ENCODE measurements around the gene MGAT3. TPM values are rescaled to one million over a fixed set of nuclear protein-coding genes. Genes with fewer than 3 reads are reported as not detected.

MGAT3 gene
- total and polyA plus RNA-seq, 10 donors, result 1.3 to 14.4 (median 9.1) TPM

DNA sequence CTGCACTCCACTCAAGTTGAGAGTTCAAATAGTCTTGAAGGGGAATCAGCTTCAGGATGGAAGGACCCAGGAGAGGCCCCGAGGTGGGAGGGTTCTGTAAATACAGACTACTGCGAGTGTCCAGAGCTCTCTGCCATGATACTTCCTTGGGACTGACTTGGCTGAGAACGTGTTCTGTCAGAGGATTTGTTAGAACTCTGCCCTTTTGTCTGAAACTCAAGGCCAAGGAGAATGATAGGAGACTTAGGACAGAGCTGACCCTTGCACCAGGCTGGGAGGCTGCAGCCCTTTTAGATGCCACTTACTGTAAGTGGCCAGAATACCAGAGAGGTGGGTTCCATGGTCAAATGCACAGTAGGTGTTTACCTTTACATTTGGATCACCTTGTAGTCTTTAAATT lies 60.7 kb downstream of the MGAT3 start:
- intact Hi-C loops (cut with DNase I; ENCODE audit: low total_unique reads), result loop anchor here (10.0 kb wide), 1 partner anchor 343 kb away; no protein-coding TSS in a partner anchor
- H3K9me3 ChIP-seq, result peaks cover 0 to 10% (median 0%) of the 10 kb centered on the region in 8 donors
- WGBS, 5 donors, result 72 to 92% (median 87%) methylated on average over 3 of the region's 3 CpGs
- TF ChIP-seq, protein P1, sequence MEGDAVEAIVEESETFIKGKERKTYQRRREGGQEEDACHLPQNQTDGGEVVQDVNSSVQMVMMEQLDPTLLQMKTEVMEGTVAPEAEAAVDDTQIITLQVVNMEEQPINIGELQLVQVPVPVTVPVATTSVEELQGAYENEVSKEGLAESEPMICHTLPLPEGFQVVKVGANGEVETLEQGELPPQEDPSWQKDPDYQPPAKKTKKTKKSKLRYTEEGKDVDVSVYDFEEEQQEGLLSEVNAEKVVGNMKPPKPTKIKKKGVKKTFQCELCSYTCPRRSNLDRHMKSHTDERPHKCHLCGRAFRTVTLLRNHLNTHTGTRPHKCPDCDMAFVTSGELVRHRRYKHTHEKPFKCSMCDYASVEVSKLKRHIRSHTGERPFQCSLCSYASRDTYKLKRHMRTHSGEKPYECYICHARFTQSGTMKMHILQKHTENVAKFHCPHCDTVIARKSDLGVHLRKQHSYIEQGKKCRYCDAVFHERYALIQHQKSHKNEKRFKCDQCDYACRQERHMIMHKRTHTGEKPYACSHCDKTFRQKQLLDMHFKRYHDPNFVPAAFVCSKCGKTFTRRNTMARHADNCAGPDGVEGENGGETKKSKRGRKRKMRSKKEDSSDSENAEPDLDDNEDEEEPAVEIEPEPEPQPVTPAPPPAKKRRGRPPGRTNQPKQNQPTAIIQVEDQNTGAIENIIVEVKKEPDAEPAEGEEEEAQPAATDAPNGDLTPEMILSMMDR (IDR thresholded peaks at IDR 0.05 in 8 of 11, conservative IDR thresholded peaks at IDR 0.05 in 3 of 11), result no peak
- TF ChIP-seq POLR2A (IDR thresholded peaks at IDR 0.05) (no peak), POLR2AphosphoS5 (IDR thresholded peaks at IDR 0.05) (no peak)
- H3K4me1 ChIP-seq, result peaks cover 20 to 67% (median 44%) of the 10 kb centered on the region in 6 donors
- H3K27ac ChIP-seq, result no peak overlapping the region
- peaks cover 0 to 68% (median 54%) of the 10 kb centered on the region in 6 donors for H3K36me3 ChIP-seq
- DNase-seq, result no peak
- H3K4me3 ChIP-seq, result no peak overlapping the region
- no peaks in the 10 kb centered on the region for H3K27me3 ChIP-seq (replicated peaks in 1 of 7)

DNA sequence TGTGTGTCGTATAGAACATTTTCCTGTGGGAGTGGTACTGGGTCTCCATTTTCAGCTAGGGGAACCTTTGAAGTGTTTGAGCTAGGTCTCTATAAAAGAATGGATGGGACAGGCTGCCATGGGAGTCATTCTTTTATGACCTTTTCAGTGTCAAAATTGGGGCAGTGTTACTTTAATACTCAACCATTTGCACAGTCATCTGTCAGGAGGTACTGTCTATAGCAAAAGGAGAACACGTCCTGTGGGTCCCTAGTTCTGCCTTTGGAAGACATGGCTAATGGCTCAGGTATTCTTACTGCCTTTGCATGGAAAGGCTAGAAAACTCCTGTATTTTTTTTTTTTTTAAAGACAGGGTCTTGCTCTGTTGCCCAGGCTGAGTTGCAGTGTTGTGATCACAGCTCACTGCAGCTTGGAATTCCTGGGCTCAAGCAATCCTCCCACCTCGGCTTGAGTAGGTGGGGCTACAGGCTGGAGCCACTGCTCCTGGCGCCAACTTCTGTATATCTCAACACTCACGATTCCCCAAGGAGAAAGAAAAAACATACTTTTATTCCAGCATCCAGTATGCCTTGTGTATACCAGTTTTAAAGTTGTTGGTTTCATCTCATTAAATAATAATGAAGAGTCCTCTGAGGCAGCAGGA lies 61.5 kb downstream of the MGAT3 start:
- H3K4me1 ChIP-seq, result peaks cover 28 to 74% (median 52%) of the 10 kb centered on the region in 6 donors
- H3K36me3 ChIP-seq, result peaks cover 0 to 68% (median 54%) of the 10 kb centered on the region in 6 donors
- 64 to 84% (median 68%) methylated on average over 5 of the region's 5 CpGs for WGBS, 5 donors
- DNase-seq, result no peak
- peak overlapping the region in 2 of 8 donors; percentile 99 for H3K27ac ChIP-seq
- H3K4me3 ChIP-seq, result no peak overlapping the region
- intact Hi-C loops (cut with DNase I; ENCODE audit: low total_unique reads), result loop anchor here (10.0 kb wide), 1 partner anchor 343 kb away; no protein-coding TSS in a partner anchor
- peaks cover 0 to 10% (median 0%) of the 10 kb centered on the region in 8 donors for H3K9me3 ChIP-seq
- H3K27me3 ChIP-seq (replicated peaks in 1 of 7), result no peaks in the 10 kb centered on the region
- no peak for TF ChIP-seq POLR2AphosphoS5 (IDR thresholded peaks at IDR 0.05)
- TF ChIP-seq POLR2A (IDR thresholded peaks at IDR 0.05), result no peak
- TF ChIP-seq, protein P1 (IDR thresholded peaks at IDR 0.05 in 8 of 11, conservative IDR thresholded peaks at IDR 0.05 in 3 of 11), result no peak

DNA sequence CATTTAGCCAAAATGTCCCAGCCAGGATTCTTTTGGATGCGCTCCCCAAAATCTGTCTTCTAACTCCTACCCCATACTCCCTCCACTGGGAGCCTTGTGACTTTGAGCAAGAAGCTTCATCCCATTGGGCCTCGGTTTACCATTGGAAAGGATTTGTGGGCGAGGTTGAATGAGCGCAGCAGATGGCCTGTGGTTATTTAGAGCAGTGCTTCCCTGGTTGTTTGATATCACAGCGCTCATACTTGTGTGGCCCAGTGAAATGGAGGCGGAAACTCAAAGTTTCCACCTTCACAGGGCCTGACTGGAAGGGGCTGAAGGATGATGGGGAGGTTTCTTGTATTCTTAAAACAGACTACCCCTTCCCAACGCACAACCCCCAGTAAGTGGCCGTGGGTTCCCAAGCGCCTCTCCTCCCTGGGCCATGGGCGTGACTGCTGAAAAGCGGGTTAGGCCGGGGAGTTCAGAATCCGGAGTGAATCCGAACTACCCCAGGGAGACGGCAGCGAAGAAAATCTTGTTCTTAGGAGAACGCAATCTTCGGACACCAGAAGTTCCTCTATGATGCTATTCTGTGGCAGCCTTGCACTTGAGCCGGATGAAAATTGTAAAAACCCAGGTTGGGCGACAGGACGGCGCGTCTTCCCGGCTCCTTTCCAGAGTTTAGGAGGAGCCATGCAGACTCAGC lies 62.3 kb downstream of the MGAT3 start:
- Histone ChIP-seq H3K9me3 (peaks cover 0 to 9% (median 0%) of the 10 kb centered on the region in 8 donors), H3K4me1 (peaks cover 28 to 75% (median 56%) of the 10 kb centered on the region in 6 donors), H3K4me3 (peak overlapping the region; percentile 82 to 100 (median 100)), H3K36me3 (peaks cover 0 to 68% (median 53%) of the 10 kb centered on the region in 6 donors), H3K27ac (peak overlapping the region; percentile 96 to 99 (median 98)), H3K27me3 (replicated peaks in 1 of 7) (no peaks in the 10 kb centered on the region)
- no peak for DNase-seq
- WGBS, 5 donors, result 9 to 13% (median 11%) methylated on average over 20 to 24 of the region's 24 CpGs
- intact Hi-C loops (cut with DNase I; ENCODE audit: low total_unique reads), result loop anchor here (10.0 kb wide), 1 partner anchor 344 kb away; no protein-coding TSS in a partner anchor
- no peak for TF ChIP-seq POLR2A (IDR thresholded peaks at IDR 0.05)
- TF ChIP-seq, protein P1 (IDR thresholded peaks at IDR 0.05 in 8 of 11, conservative IDR thresholded peaks at IDR 0.05 in 3 of 11), result no peak
- no peak for TF ChIP-seq POLR2AphosphoS5 (IDR thresholded peaks at IDR 0.05)

Measured in spleen (tissue), 11 donors.